Limb (tissue), 2 donors: Measurements from ENCODE around the gene GPX4.
"Not testable (repeated sequence)": the region's sequence is repeated elsewhere in the genome, so short reads cannot be mapped to it uniquely, and the experiment has no call there.

Source experiments
- DNase-seq, 2 donors: peaks; one replicate each; pipeline ENCODE4 v3.0.0-alpha.2; 2016; ENCODE audit errors: extremely low spot score in 2 of 2

GPX4 gene

GRCh38 chr19:1113986-1114483 is 10.2 kb downstream of the GPX4 start:
- no peak for DNase-seq

- not testable (repeated sequence) for DNase-seq
Observed at GRCh38 chr19:1114728-1115127, 10.9 kb downstream of the GPX4 start.

DNA sequence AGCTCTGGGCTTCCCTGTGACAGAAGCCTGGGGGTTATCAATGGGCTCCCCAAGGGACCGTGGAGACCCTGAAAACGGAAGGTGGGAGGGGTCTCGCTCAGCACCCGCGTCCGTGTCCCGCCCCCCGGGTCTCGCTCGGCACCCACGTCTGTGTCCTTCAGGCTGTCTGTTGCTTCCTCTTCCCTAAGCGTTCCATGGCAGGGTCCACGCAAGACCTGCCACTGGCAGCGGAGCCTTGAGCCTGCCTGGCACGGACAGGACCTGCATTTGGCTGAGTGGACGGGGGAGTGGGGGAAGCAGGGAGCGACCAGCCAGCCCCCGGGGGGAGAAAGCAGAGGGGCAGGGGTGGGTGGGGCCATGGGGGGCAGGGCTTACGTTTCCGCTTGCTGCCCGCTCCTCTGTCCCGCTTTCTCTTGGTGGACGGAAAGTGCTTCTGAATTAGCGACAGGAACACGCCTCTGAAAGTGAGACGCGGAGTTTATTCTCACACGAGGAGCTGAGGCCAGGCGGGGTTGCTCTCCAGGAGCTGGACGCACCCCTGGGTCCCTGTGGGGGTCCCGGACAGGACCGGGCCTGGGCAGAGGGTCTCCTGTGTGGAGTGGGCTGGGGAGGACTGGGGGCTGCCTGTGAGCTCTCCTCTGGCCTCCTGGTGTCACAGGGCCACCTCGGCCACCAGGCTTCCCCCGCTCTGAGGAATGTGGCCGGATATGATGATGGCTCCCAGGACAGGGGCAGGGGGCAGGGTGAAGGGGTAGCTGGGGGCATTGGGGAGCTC is 12.0 kb downstream of the GPX4 start:
- no peak for DNase-seq

GRCh38 chr19:1116726-1117581 is 13.2 kb downstream of the GPX4 start:
- DNase-seq, result no peak

- DNase-seq, result no peak
Observed at GRCh38 chr19:1117654-1118053, 13.9 kb downstream of the GPX4 start.

DNA sequence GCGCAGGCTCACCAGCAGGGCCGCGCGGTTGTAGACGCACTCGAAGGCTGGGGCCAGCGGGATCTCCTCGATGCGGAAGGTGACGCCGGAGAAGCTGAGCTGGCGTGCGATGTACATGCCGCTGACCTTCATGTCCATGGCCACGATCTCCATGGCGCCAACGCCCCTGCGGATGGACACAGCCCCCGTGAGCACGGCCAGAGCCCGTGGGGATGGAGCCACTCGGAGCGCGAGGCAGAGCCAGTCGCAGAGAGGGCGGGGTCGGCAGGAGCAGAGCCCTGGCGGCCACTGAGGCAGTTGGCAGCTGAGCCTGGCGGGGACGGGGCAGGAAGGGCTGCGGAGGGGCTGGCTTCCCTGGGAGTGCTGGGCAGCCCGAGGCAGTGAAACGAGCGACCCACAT is 15.2 kb downstream of the GPX4 start:
- DNase-seq, result no peak

- no peak for DNase-seq
Observed at GRCh38 chr19:1119475-1120217, 15.9 kb downstream of the GPX4 start.

DNA sequence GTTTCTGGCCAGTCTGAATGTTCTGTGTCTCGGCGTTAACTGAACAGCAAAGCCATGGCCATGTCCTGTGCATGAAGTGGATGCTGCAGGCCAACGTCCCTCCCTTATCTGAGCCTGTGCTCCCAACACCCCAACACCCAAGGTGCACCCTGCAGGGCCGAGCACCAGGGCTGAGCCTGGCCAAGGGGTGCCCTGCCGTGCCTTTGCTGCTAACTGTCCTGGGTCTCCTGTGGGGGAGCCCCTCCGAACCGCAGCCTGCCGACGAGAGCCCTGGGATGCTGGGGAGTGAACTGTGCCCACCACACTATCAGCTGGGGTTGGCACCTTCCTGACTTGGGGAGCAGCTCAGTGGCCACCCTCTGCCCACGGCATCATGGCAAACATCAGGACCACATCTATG is 17.6 kb downstream of the GPX4 start:
- DNase-seq, result no peak

GRCh38 chr19:1122021-1122971 is 18.5 kb downstream of the GPX4 start:
- no peak for DNase-seq

- no peak for DNase-seq
Observed at GRCh38 chr19:1122972-1123363, 19.2 kb downstream of the GPX4 start.

DNA sequence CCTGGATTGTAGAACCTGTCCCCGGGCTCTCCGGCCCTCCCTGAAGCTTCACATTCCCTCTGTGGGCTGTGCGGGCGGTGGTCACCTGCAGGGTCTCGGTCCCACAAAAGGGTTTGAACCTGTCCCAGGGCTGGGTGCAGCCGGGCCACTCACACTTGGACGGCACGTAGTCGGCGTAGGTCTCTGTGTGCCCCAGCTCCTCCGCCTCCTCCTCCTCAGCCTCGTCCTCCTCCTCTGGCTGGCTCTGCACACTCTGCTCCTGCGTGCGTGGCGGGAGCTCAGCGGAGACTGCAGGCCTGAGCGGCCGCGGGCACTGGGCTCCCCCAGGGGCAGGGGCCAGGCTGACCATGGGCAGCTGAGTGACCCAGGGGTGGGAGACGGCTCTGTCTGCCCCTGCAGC is 19.6 kb downstream of the GPX4 start:
- no peak for DNase-seq

DNA sequence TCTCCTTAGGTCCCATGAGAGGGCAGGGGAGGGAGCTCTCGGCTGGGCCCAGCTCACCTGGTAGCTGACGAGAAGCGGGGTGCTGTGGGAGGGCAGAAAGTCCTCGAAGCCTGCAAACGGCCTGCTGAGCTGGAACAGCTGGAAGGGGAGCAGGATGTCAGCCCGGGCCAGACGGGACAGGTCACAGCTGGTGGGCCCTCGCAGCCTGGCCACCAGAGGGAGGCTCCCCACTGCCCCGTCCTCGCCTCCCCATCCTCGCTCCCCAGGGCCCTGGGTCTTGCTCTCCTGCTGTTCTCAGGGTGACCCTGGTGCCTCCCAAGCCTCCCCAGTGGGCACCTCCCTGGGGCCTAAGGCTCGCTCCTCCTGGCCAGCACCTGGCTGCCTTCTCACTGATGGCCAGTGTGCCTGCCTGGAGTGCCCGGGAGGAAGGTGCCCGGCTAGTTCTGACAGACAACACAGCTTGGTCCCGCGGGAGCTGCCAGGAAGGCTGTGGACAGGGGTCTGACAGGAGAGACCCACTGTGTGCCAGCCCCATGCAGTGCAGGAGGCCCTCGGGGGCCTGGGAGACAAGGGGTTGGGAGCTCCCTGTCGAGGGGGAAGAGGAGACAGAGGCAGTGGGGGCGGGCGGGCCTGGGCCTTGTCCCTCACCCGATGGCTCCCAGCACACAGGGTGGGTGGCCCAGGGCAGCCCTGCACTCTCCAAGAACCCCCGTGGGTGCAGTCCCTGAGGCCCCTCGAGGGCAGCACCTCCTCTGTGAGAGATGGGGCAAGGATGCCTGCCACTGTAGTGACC is 20.3 kb downstream of the GPX4 start:
- no peak for DNase-seq

GRCh38 chr19:1125601-1126467 is 22.0 kb downstream of the GPX4 start:
- no peak for DNase-seq

DNA sequence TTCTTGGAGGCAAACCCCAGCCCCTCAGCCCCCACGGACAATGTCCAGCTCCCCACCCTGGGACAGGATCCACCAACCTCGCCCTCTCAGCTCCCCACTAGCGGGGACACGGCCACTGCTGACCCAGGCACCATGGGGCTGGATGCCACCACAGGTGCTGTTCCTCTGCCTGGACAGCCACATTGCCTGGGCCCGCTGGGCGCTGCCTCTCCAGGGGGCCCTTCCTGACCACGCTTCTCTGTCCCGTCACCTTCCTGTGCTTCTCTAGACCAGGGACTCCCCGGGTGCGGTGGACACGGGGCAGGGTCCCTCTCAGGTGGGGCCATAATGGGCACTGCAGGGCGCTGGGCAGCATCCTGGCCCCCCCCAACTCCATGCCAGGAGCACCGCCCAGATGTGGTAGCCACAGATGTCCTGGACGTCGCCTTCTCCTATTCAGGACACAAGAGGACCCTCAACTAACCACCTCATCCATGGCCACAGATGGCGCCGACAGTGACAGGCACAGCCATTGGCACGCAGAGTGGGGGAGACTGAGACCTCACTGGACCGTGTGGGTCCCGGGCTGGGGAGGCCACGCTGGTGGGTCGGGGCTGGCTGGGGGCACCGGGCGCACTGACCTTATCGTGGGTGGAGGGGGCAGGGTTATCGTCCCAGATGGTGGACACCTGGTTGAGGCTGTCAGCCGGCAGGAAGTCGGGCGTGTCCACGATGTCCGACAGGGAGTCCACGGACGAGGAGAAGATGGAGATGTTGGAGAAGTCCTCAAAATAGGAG is 23.4 kb downstream of the GPX4 start:
- DNase-seq, result no peak

DNA sequence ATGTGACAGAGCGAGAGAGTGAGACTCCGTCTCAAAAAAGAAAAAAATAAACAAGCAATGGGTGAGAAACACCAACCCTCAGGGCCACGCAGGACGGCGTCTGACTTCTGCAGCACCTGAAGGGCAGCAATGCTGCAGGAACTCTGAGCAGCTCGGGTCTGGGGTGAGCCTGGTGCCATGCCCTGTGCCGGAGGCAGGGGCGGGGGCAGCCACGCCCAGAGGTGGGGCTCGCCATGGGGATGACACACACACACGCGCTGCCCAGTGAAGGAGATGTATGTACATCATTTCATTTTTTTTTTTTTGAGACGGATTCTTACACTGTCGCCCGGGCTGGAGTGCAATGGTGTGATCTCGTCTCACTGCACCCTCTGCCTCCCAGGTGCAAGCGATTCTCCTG is 24.3 kb downstream of the GPX4 start:
- no peak for DNase-seq

- DNase-seq, result not testable (repeated sequence)
Observed at GRCh38 chr19:1129084-1129483, 25.3 kb downstream of the GPX4 start.

- no peak for DNase-seq
Observed at GRCh38 chr19:1129535-1129934, 25.7 kb downstream of the GPX4 start.
